Caki2 (cell line): Measurements from ENCODE around the gene HIVEP1. TPM values are rescaled to one million over a fixed set of nuclear protein-coding genes. Genes with fewer than 3 reads are reported as not detected.

Experiments
- total RNA-seq: library from RNA; depleted of rRNA; stranded (reverse); fragments of >200 nt; shearing (Covaris generic); gene quantifications from 2 replicates; pipeline ENCODE4 v1.2.3, GENCODE V29; 2014; ENCODE audit warnings: low replicate concordance; rRNA removed

Gene HIVEP1
- total RNA-seq, 1 experiment from 2014 or later: 2.2 TPM

Other genes with a start within 250 kb of the HIVEP1 start
- gene ADTRP, start 233.5 kb upstream of the HIVEP1 start, total RNA-seq: not detected in 2 replicates